GM10248 (cell line): ENCODE results near the gene HECW1.
"Not testable (repeated sequence)": the region's sequence is repeated elsewhere in the genome, so short reads cannot be mapped to it uniquely, and the experiment has no call there.

Source experiments
- CTCF ChIA-PET: fragments of 300-600 bp; sonication (Branson Sonifier 250); formaldehyde crosslinking; extraction: SDS; loops from one replicate; lab custom pipeline; 2021; ENCODE audit warnings: antibody characterized with exemption; lab: Yijun Ruan, JAX
- POLR2A ChIA-PET: fragments of 350-650 bp; sonication (Branson Sonifier 250); formaldehyde crosslinking; extraction: SDS; loops from one replicate; lab custom pipeline; 2020; ENCODE audit warnings: antibody characterized with exemption; lab: Yijun Ruan, JAX
- DNase-seq: peaks from one replicate; pipeline ENCODE4 v3.0.0; 2012; ENCODE audit errors: extremely low spot score
- CTCF ChIP-seq: IDR thresholded peaks from 2 replicates; pipeline ENCODE4 v1.5.1; 2012; ENCODE audit warnings: mild to moderate bottlenecking, low read depth; ENCODE audit errors: extremely low read depth, missing control alignments, control extremely low read depth

The HECW1 gene

GRCh38 chr7:43112459-43112940 lies at the start of gene HECW1:
TSS of gene HECW1 (plus strand) at chr7:43112647. CDS start at chr7:43243906, 131,259 bp downstream.
- no peak for DNase-seq
- ChIA-PET CTCF (interaction anchor here (1.0 kb wide), 1 partner anchor 171 kb away, joined by 3 read pairs; no protein-coding TSS in a partner anchor), POLR2A (no interaction called here)
- TF ChIP-seq CTCF = no peak

GRCh38 chr7:43071604-43072003 lies 40.8 kb upstream of the HECW1 start:
- peak; percentile 38 for TF ChIP-seq CTCF
- ChIA-PET CTCF (interaction anchor here (1.0 to 2.7 kb wide), 12 partner anchors 8 to 139 kb away, joined by 3 to 18 read pairs (median 4); partner anchors contain the start of gene MRPL32), POLR2A (no interaction called here)
- no peak for DNase-seq

GRCh38 chr7:43072530-43072929 lies 39.9 kb upstream of the HECW1 start:
- DNase-seq = no peak
- POLR2A ChIA-PET = no interaction called here
- CTCF ChIA-PET = interaction anchor here (0.9 to 2.7 kb wide), 6 partner anchors 7 to 132 kb away, joined by 3 to 18 read pairs (median 6); no protein-coding TSS in a partner anchor
- no peak for TF ChIP-seq CTCF

- DNase-seq, CTCF ChIA-PET, POLR2A ChIA-PET: not testable (repeated sequence)
These were observed 38.6 kb upstream of the HECW1 start for GRCh38 chr7:43073811-43074210.

- ChIA-PET CTCF (interaction anchor here (1.0 to 3.0 kb wide), 9 partner anchors 9 to 147 kb away, joined by 3 to 10 read pairs (median 3); no protein-coding TSS in a partner anchor), POLR2A (no interaction called here)
- no peak for TF ChIP-seq CTCF
- peak; percentile 30 for DNase-seq
These were observed 36.2 kb upstream of the HECW1 start for GRCh38 chr7:43076189-43076605.

GRCh38 chr7:43076606-43077005 lies 35.8 kb upstream of the HECW1 start:
- DNase-seq = no peak
- ChIA-PET POLR2A (no interaction called here), CTCF (interaction anchor here (1.0 to 3.0 kb wide), 11 partner anchors 8 to 363 kb away, joined by 3 to 10 read pairs (median 4); no protein-coding TSS in a partner anchor)
- TF ChIP-seq CTCF = no peak

- POLR2A ChIA-PET = no interaction called here
- DNase-seq = no peak
- CTCF ChIA-PET = interaction anchor here (1.2 to 3.0 kb wide), 9 partner anchors 8 to 362 kb away, joined by 3 to 10 read pairs (median 3); no protein-coding TSS in a partner anchor
- TF ChIP-seq CTCF = no peak
These were observed 35.2 kb upstream of the HECW1 start for GRCh38 chr7:43077285-43077684.
